PFSK-1 (cell line): ENCODE results near the gene ALMS1.

Experiments used
- FOXP2 ChIP-seq: optimal IDR thresholded peaks from 2 replicates; pipeline ENCODE3; 2011; ENCODE audit warnings: borderline replicate concordance, control low read depth, inconsistent platforms; ENCODE audit not compliant: insufficient read depth; ENCODE audit errors: extremely low read length, extremely low read depth
- POLR2AphosphoS5 ChIP-seq: IDR thresholded peaks from 2 replicates; pipeline ENCODE4 v1.6.1; 2012; ENCODE audit warnings: low read depth, mild to moderate bottlenecking, control low read depth, low read length, moderate library complexity
- REST ChIP-seq, 2 experiments: IDR thresholded peaks; 2 replicates each; pipeline versions ENCODE4 v1.6.1 to v1.8.0; 2011 to 2012; ENCODE audit warnings: low read depth in 2 of 2, low read length in 2 of 2, control low read depth in 1 of 2, inconsistent platforms in 1 of 2, mild to moderate bottlenecking in 1 of 2, moderate library complexity in 1 of 2; ENCODE audit not compliant: insufficient read depth in 1 of 2
- SIN3A ChIP-seq: IDR thresholded peaks from 2 replicates; pipeline ENCODE4 v1.6.1; 2012; ENCODE audit warnings: mild to moderate bottlenecking, low read length, moderate library complexity, borderline replicate concordance; ENCODE audit not compliant: insufficient read depth
- TAF1 ChIP-seq: IDR thresholded peaks from 2 replicates; pipeline ENCODE4 v1.6.1; 2012; ENCODE audit warnings: low read length, control low read depth, borderline replicate concordance; ENCODE audit not compliant: insufficient read depth

The ALMS1 gene

GRCh38 chr2:73611193-73611592 lies 225.6 kb downstream of the ALMS1 start:
- no peak for TF ChIP-seq TAF1
- TF ChIP-seq REST (IDR thresholded peaks at IDR 0.05; ENCODE audit: insufficient read depth in 1 of 2, low read depth in 2 of 2, low read length in 2 of 2): no peak
- TF ChIP-seq SIN3A: no peak
- TF ChIP-seq FOXP2: no peak
- TF ChIP-seq POLR2AphosphoS5: no peak

DNA sequence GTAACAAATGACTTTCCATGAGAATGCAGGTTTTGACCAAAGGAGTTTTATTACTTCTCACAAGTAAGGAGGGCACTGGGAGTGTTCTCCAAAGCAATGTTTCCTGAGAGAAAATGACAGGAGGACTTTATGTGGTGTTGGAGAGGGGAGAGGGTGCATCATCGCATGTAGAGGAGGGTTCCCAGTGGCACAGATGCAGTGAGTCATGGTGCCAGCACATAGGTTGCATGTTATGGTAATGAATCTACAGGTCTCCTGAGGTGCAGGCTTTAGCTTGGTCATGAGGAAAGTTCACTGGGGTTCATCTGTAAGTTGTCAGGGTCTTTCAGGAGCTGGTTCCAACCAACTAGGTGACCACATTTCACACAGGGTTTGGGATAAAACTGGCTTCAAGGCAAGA lies 226.2 kb downstream of the ALMS1 start:
- no peak for TF ChIP-seq TAF1
- no peak for TF ChIP-seq POLR2AphosphoS5
- TF ChIP-seq FOXP2: no peak
- TF ChIP-seq SIN3A: no peak
- no peak for TF ChIP-seq REST (IDR thresholded peaks at IDR 0.05; ENCODE audit: insufficient read depth in 1 of 2, low read depth in 2 of 2, low read length in 2 of 2)

- TF ChIP-seq TAF1 (no peak), SIN3A (no peak), FOXP2 (no peak), POLR2AphosphoS5 (no peak), REST (IDR thresholded peaks at IDR 0.05; ENCODE audit: insufficient read depth in 1 of 2, low read depth in 2 of 2, low read length in 2 of 2) (no peak)
These were observed 228.5 kb downstream of the ALMS1 start for GRCh38 chr2:73614105-73614504.

GRCh38 chr2:73614997-73615396 lies 229.4 kb downstream of the ALMS1 start:
- no peak for TF ChIP-seq SIN3A
- no peak for TF ChIP-seq TAF1
- no peak for TF ChIP-seq REST (IDR thresholded peaks at IDR 0.05; ENCODE audit: insufficient read depth in 1 of 2, low read depth in 2 of 2, low read length in 2 of 2)

- no peak for TF ChIP-seq POLR2AphosphoS5
- no peak for TF ChIP-seq SIN3A
- no peak for TF ChIP-seq FOXP2
- no peak for TF ChIP-seq TAF1
- TF ChIP-seq REST (IDR thresholded peaks at IDR 0.05; ENCODE audit: insufficient read depth in 1 of 2, low read depth in 2 of 2, low read length in 2 of 2): no peak
These were observed 252.8 kb downstream of the ALMS1 start for GRCh38 chr2:73638429-73638828.
